OCI-LY3 (cell line): ENCODE measurements around the gene ZNF736.

Experiments
- CTCF ChIP-seq: fragments of 200-600, 300-600 bp; sonication (generic); IDR thresholded peaks from 2 replicates; pipeline ENCODE4 v1.5.1; 2014; ENCODE audit warnings: antibody characterized with exemption, low read length, low read depth
- EZH2phosphoT487 ChIP-seq: fragments of 200-600 bp; shearing (Covaris generic); IDR thresholded peaks from 2 replicates; pipeline ENCODE4 v1.6.1; 2018; ENCODE audit warnings: antibody characterized with exemption, mixed run types, low read depth

DNA sequence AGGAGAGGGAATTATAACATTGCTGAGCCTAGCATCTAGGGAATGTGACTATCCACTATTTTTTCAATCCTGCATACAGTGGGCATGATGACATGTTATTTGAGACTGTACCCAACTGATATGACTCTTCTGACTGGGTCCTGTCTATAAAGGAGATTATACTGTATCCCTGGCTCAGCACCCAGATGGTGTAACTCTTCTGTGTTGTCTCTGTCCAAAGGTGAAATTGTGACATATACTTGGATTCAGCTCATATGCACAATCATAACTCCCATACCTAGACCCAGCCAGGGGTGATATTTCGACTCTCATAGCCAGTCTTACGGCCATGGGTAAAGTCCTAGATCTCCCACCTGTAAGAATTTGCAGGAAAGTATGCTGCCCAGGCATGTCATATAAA is 59.3 kb downstream of the ZNF736 start:
- TF ChIP-seq CTCF (no peak), EZH2phosphoT487 (no peak)
